Nephron progenitor cell (in vitro differentiated cells): Measurements from ENCODE around the gene APOL4.
A peak's percentile ranks its signal among the peaks of the same experiment; 100 is the strongest.
"Not testable (repeated sequence)": the region's sequence is repeated elsewhere in the genome, so short reads cannot be mapped to it uniquely, and the experiment has no call there.

Source experiments
- DNase-seq: peaks from one replicate; pipeline ENCODE4 v3.0.0; 2021
- H3K27ac Mint-ChIP-seq: 2 replicates; pipeline ENCODE4 v1.8.0; 2021; ENCODE audit warnings: mild to moderate bottlenecking, moderate library complexity, mixed read lengths
- H3K27me3 Mint-ChIP-seq: 2 replicates; pipeline ENCODE4 v1.8.0; 2021; ENCODE audit warnings: mild to moderate bottlenecking, low read depth, mixed read lengths; ENCODE audit not compliant: poor library complexity
- H3K36me3 Mint-ChIP-seq: 2 replicates; pipeline ENCODE4 v1.8.0; 2021; ENCODE audit warnings: low read depth, mixed read lengths
- H3K4me1 Mint-ChIP-seq: 2 replicates; pipeline ENCODE4 v1.8.0; 2021; ENCODE audit warnings: mixed read lengths
- H3K4me3 Mint-ChIP-seq: 2 replicates; pipeline ENCODE4 v1.8.0; 2021; ENCODE audit warnings: mild to moderate bottlenecking, moderate library complexity, mixed read lengths
- H3K9me3 Mint-ChIP-seq: 2 replicates; pipeline ENCODE4 v1.8.0; 2021; ENCODE audit warnings: mild to moderate bottlenecking, moderate library complexity, mixed read lengths
- TF ChIP-seq, protein P1 (sequence below): fragments of 200-600 bp; sonication (generic); IDR thresholded peaks from 2 replicates; pipeline ENCODE4 v1.5.0; 2021; ENCODE audit warnings: antibody characterized with exemption

Gene APOL4

DNA sequence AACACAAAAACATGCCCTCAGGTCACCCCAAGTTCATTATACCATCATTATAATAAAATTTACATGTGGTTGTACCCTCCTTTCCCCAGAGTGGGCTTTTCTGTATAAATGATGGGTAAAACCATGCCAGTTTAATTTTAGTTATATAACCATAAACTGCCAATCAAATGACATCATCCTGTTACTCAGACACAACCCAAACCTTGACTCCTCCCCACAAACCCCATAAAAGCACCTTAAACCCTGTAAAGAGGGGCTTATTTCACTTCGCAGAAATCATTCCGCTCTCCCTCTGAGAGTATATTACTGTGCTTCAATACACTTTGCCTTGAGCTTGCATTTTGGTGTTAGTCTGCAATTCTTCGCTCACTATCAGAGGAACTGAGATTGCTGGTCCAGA, 35.5 kb downstream of the APOL4 start:
- TF ChIP-seq, protein P1, sequence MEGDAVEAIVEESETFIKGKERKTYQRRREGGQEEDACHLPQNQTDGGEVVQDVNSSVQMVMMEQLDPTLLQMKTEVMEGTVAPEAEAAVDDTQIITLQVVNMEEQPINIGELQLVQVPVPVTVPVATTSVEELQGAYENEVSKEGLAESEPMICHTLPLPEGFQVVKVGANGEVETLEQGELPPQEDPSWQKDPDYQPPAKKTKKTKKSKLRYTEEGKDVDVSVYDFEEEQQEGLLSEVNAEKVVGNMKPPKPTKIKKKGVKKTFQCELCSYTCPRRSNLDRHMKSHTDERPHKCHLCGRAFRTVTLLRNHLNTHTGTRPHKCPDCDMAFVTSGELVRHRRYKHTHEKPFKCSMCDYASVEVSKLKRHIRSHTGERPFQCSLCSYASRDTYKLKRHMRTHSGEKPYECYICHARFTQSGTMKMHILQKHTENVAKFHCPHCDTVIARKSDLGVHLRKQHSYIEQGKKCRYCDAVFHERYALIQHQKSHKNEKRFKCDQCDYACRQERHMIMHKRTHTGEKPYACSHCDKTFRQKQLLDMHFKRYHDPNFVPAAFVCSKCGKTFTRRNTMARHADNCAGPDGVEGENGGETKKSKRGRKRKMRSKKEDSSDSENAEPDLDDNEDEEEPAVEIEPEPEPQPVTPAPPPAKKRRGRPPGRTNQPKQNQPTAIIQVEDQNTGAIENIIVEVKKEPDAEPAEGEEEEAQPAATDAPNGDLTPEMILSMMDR, result no peak
- Mint-ChIP-seq H3K27me3 (peaks cover 11% of the 10 kb centered on the region), H3K4me3 (no peak overlapping the region), H3K9me3 (peaks cover 8% of the 10 kb centered on the region), H3K27ac (no peak overlapping the region), H3K4me1 (peaks cover 9% of the 10 kb centered on the region), H3K36me3 (no peaks in the 10 kb centered on the region)
- no peak for DNase-seq

DNA sequence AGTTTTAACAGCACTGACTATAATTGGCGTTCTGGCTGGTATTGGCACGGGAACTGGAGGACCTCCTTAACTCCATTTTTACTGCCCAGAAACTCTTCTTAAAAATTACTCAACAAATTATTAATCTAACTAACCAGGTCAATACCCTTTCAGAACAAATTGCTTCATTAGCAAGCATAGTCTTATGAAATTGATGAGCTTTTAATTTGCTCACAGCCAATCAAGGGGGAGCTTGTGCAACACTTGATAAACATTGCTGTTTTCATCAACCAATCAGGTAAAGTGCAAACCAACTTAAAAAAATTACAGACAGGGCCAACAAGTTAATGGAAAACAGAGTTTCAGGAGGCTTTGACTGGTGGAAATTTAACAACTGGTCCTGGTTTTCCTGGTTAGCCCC, 36.5 kb downstream of the APOL4 start:
- TF ChIP-seq, protein P1, result no peak
- H3K27me3 Mint-ChIP-seq, result peaks cover 14% of the 10 kb centered on the region
- no peaks in the 10 kb centered on the region for H3K36me3 Mint-ChIP-seq
- H3K4me1 Mint-ChIP-seq, result peaks cover 12% of the 10 kb centered on the region
- no peak for DNase-seq
- peaks cover 8% of the 10 kb centered on the region for H3K9me3 Mint-ChIP-seq
- no peak overlapping the region for H3K27ac Mint-ChIP-seq
- H3K4me3 Mint-ChIP-seq, result no peak overlapping the region

DNA sequence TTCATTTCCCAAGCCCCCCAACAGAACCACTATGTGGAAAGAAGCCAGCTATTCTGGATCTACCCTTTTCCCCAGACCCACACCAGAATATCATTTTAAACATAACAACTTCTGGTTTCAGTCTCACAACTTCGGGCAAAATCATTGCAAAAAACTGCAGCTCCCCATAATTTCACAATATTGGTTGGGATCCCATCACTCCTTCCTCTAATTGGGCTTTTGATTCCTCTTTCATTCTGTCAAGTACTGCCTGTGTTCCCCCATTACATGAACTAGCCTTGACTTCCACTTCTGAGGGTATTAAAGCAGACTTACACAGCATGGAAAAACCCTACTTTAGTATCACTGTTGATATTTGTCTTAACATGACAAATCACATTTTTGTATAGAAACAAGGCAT, 37.0 kb downstream of the APOL4 start:
- Mint-ChIP-seq H3K27me3 (peaks cover 14% of the 10 kb centered on the region), H3K4me3 (no peak overlapping the region)
- TF ChIP-seq, protein P1, result no peak

DNA sequence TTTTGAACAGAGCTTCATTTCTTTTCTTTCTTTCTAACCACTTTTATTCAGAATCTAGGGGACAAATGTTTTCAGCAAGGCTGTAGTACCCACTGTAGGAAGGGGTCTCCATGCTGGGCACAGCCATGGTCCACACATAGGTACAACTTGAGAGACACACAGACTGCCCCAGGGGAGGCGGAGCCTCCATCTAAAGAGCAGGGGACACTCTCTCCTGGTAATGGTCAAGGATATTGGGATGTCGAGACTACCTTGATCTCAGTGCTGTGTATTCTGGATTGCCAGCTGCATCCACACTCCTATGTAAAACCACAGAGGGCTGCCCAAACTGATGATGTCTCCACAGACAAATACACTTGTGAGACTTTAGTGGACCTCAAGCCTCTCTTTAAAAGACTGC, 38.1 kb downstream of the APOL4 start:
- TF ChIP-seq, protein P1, result no peak
- Mint-ChIP-seq H3K27ac (no peak overlapping the region), H3K4me3 (no peak overlapping the region), H3K27me3 (peaks cover 14% of the 10 kb centered on the region), H3K36me3 (no peaks in the 10 kb centered on the region), H3K4me1 (peaks cover 28% of the 10 kb centered on the region), H3K9me3 (peaks cover 1% of the 10 kb centered on the region)
- no peak for DNase-seq

More for the DNA sequence above, 37.0 kb downstream of the APOL4 start:
- H3K4me1 Mint-ChIP-seq, result peaks cover 17% of the 10 kb centered on the region
- H3K36me3 Mint-ChIP-seq, result no peaks in the 10 kb centered on the region
- no peak for DNase-seq
- peaks cover 8% of the 10 kb centered on the region for H3K9me3 Mint-ChIP-seq
- peak overlapping the region; percentile 22 for H3K27ac Mint-ChIP-seq

DNA sequence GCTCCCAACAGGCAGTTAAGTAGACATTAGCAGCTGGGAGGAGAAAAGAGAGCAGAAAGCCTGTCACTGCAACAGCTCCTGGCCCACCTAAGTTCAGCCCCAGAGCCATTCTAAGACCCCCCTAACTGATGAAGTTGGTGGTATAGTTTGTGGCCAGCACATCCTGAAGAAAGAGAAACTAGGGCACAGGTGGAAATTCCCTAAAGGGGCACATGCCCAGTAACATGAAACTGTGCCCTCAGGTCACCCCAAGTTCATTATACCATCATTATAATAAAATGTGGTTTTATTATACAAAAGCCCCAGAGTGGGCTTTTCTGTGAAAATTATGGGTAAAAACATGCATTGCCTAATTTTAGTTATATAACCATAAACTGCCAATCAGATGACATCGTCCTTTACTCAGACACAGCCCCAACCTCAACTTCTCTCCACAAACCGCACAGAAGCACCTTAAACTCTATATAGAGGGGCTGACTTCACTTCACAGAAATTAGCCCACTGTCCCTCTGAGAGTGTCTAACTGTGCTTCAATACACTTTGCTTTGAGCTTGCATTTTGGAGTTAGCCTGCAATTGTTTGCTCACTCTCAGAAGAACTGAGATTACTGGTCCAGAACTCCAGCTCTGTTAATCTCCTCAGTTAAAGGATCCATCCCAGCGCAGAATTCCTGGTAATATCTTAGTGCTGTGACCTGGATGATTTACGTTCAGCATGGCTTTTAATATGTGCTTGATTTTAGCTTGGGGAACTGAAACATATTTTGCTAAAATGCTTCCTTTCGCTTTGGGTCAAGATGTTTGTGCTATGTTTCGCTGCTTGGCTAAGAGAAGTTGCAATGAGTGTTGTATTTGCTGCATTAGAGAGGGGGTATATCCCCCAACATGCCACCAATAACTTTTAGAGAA, 39.2 kb downstream of the APOL4 start:
- no peak for DNase-seq
- Mint-ChIP-seq H3K9me3 (no peaks in the 10 kb centered on the region), H3K4me1 (peaks cover 36% of the 10 kb centered on the region), H3K4me3 (no peak overlapping the region), H3K27ac (no peak overlapping the region), H3K27me3 (peaks cover 14% of the 10 kb centered on the region), H3K36me3 (no peaks in the 10 kb centered on the region)
- TF ChIP-seq, protein P1, result no peak

DNA sequence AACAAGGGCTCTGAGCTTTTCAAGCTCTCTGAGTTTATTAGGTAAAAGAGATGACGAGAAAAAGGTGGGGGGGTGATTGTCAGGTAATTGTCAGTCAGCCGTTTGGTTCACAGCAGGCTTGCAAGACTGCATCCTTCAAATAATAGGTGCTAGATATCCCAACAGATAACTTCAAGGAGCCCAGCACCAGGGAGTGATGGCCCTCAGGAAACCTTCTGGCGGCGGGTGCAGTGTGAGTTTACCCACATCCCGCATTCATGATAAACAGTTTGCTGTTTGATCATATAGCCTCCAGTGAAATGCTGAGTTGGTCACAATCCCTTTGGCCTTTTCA, 39.8 kb downstream of the APOL4 start:
- not testable (repeated sequence) for H3K27ac Mint-ChIP-seq, H3K9me3 Mint-ChIP-seq, H3K36me3 Mint-ChIP-seq, H3K4me3 Mint-ChIP-seq, DNase-seq
- Mint-ChIP-seq H3K27me3 (peaks cover 14% of the 10 kb centered on the region), H3K4me1 (peaks cover 42% of the 10 kb centered on the region)
